ENCODE data around the gene ARHGEF1.

- TF ChIP-seq EZH2 (IDR thresholded peaks at IDR 0.05; ENCODE audit: borderline replicate concordance, low read length) = no peak
- no peak for TF ChIP-seq CTCF (IDR thresholded peaks at IDR 0.05; ENCODE audit: low read length)
Measured at GRCh38 chr19:41861846-41862245, 21.1 kb upstream of the ARHGEF1 start.
